Measurements from ENCODE around the gene MYO7A. TPM values are rescaled to one million over a fixed set of nuclear protein-coding genes. Genes with fewer than 3 reads are reported as not detected.

Gene MYO7A
- total RNA-seq, 4 donors from 2014 or later, result 13.4 to 29.9 (median 18.0) TPM

DNA sequence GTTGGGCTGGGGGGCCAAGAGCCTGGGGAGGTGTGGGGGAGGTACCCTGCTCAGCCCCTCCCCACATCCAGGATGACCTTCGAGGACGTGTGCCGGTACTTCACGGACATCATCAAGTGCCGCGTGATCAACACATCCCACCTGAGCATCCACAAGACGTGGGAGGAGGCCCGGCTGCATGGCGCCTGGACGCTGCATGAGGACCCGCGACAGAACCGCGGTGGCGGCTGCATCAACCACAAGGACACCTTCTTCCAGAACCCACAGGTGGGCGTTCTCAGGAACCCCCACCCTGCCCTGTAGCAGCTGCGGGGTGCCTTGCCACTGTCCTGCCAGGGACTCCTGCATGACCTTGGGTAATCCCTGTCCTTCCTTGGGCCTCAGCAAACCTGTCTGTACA lies 10.0 kb upstream of the MYO7A start:
- TF ChIP-seq, protein P1, sequence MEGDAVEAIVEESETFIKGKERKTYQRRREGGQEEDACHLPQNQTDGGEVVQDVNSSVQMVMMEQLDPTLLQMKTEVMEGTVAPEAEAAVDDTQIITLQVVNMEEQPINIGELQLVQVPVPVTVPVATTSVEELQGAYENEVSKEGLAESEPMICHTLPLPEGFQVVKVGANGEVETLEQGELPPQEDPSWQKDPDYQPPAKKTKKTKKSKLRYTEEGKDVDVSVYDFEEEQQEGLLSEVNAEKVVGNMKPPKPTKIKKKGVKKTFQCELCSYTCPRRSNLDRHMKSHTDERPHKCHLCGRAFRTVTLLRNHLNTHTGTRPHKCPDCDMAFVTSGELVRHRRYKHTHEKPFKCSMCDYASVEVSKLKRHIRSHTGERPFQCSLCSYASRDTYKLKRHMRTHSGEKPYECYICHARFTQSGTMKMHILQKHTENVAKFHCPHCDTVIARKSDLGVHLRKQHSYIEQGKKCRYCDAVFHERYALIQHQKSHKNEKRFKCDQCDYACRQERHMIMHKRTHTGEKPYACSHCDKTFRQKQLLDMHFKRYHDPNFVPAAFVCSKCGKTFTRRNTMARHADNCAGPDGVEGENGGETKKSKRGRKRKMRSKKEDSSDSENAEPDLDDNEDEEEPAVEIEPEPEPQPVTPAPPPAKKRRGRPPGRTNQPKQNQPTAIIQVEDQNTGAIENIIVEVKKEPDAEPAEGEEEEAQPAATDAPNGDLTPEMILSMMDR (IDR thresholded peaks at IDR 0.05), result no peak
- DNase-seq (ENCODE audit: low spot score) (no peak), ATAC-seq (ENCODE audit: low FRiP score) (no peak)

- DNase-seq (ENCODE audit: low spot score) (no peak), ATAC-seq (ENCODE audit: low FRiP score) (no peak)
- TF ChIP-seq, protein P1 (IDR thresholded peaks at IDR 0.05), result no peak
These were observed 9.1 kb upstream of the MYO7A start for GRCh38 chr11:77118971-77119370.

GRCh38 chr11:77119531-77119936 lies 8.5 kb upstream of the MYO7A start:
- TF ChIP-seq, protein P1 (IDR thresholded peaks at IDR 0.05), result no peak
- DNase-seq (ENCODE audit: low spot score), result no peak
- ATAC-seq (ENCODE audit: low FRiP score), result no peak

DNA sequence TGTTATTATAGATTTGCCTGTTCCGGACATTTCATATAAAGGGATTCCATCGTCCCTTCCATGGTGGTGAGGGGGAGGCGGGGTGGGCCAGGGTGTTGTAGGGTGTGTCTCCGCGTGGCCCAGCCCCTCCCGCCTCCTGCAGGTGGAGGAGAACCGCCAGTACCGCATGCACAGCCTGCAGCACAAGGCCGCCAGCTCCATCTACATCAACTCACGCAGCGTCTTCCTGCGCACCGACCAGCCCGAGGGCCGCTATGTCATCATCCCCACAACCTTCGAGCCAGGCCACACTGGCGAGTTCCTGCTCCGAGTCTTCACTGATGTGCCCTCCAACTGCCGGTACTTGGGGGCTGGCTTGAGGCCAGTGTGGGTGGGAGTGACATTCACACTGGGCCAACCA lies 7.5 kb upstream of the MYO7A start:
- TF ChIP-seq, protein P1 (IDR thresholded peaks at IDR 0.05), result no peak
- DNase-seq (ENCODE audit: low spot score) (no peak), ATAC-seq (ENCODE audit: low FRiP score) (no peak)

GRCh38 chr11:77121096-77121640 lies 6.9 kb upstream of the MYO7A start:
- ATAC-seq (ENCODE audit: low FRiP score) (no peak), DNase-seq (ENCODE audit: low spot score) (no peak)
- TF ChIP-seq, protein P1 (IDR thresholded peaks at IDR 0.05), result no peak

GRCh38 chr11:77121876-77122575 lies 6.0 kb upstream of the MYO7A start:
- TF ChIP-seq, protein P1 (IDR thresholded peaks at IDR 0.05), result no peak
- ATAC-seq (ENCODE audit: low FRiP score), result no peak
- DNase-seq (ENCODE audit: low spot score), result no peak

Data from omental fat pad (tissue), 4 donors.